ENCODE data around the gene FCN3.
"Not testable (repeated sequence)": the region's sequence is repeated elsewhere in the genome, so short reads cannot be mapped to it uniquely, and the experiment has no call there.

Gene FCN3

DNA sequence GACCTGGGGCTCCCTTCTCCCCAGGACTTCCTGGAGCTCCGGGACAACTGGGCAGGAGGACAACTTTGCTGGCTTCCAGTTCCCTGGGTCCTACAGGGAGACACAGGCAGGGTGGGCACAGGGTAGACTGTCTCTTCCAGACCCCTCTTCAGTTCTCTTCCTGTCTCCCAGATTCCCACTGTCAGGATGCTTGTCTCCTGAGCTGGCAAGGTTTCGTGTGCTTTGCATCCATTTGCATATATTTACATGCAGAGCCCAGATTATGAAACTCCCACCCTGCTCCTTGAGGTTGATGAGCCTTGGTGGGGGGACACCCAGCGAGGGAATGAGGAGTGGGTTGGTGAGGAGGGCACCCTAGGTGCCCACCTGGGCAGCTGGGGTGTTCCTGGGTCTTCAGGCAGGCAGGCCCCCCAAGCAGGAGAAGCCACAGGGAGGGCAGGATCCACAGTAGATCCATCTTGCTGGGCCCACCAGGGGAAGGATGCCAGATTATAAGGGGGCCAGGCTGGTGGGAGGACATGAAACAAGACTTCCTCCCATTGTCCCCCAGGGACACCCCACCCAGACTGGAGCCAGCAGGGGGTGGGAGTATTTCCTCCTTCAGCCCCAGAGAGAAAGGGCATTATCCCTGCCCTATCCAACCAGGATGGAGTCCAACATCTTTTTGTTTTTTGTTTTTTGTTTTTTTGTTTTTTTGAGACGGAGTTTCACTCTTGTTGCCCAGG, at the start of gene FCN3:
FCN3 (minus strand) TSS at position 463 of the 725 bp plus-strand sequence; CDS start at position 457, 6 bp downstream.
- DNase-seq (ENCODE audit: low spot score), result no peak

DNA sequence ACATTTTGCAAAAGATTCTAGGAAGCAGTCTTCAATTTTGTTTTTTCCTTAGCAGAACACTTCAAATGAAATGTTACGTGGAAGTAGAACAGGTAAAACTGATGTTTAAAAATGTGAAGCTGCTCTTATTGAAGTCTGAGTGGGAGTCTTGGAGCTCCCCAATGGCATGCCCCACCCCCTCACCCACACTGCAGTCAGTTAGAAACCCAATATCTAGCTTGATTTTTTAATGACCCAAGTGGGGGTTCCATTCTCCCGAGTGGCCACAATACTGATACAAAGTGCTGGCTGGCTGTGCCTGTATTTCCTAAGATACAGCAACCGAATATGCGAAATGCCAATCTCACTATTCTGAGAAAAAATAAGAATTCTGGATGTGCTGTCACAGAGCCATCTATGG, 49.1 kb upstream of the FCN3 start:
- DNase-seq (ENCODE audit: low spot score), result no peak

DNA sequence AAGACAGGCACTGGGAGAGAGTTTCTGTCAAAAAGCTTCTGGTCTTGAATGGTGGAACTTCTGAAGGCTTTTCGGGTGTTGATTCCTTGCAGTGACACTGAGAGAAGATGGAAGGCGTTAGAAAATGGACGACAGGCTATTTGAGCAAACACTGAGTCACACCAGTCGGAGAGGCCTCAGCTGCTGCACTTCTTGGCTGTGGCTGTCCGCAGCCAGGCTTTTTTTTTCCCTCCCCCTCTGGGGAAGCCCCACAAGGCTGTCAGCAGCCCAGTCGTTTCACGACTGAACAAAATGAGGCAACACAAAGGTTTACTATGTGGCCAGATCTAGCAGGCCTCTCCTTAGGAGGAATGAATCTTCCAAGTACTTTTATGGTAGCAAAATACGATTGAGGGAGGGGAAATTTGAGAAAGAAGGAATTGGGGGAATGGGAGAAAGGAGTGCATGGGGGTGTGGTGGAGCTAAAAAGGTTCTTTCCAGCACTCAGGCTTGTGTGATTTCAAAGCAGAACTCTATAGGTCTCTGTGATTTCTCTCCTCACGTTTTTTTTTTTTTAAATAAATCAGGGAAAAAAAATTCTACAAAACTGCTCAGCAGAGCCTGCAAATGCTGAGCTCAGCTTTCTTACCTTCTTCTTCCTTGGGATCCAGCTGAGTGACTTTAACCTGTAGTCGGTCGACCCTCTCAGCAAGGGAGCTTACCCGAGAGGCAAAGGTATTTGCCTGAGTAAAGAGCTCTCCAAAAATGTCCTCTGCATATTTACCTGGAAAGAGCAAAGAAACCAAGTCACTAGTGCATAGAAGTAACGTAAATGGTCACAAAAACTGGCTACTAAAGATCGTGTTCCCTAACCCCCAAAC, 43.9 kb upstream of the FCN3 start:
- DNase-seq (ENCODE audit: low spot score), result no peak

DNA sequence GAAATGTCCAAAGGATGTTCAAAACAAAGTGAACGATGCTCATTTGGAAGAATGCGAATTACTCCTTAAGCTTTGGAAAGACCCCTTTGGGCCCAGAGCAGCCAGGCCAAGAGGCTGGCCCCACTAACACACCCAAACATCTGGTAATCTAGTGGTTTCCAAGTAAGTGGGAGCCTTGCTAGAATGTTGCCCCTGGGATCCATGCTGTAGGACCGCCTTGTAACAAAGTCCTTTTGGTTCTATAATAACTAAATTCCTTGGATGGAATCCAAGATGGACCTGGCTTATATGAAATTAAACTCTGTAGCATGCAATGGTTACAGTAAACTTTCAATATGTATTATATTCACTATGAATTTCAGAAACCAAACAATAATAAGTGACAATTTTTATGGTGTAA, 43.1 kb upstream of the FCN3 start:
- no peak for DNase-seq (ENCODE audit: low spot score)

DNA sequence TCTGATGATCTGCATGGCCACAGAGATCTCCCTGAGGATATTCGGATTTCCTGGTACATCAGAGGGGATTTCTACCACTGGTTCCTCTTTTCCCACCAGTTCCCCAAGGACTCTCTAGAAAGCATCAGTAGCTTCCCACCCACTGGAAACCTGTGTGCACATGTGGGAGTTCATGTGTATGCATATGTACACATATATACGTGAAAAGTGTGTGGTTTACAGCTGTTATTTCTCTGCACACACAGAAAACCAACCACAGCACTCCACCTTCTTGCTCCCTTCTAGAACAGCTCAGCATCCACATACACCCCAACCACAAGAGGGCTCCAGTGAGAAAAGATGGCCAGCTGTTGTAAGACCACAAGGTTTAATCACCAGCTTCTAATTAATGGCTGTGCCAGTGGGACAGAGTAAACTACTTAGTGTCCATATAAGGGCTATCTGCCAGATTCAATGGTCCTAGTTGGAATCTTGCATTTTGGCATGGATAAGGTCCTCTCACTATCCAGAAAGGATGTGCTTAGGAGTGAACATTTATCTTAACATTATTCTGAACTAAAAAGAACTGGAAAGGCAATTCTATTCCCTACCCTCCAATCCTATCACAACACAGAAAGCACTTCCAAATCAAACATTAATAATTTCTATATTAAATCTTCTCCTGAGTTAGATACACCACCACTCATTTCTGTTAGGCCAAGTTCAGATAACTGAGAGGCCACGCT, 41.9 kb upstream of the FCN3 start:
- DNase-seq (ENCODE audit: low spot score), result peak; percentile 76

DNA sequence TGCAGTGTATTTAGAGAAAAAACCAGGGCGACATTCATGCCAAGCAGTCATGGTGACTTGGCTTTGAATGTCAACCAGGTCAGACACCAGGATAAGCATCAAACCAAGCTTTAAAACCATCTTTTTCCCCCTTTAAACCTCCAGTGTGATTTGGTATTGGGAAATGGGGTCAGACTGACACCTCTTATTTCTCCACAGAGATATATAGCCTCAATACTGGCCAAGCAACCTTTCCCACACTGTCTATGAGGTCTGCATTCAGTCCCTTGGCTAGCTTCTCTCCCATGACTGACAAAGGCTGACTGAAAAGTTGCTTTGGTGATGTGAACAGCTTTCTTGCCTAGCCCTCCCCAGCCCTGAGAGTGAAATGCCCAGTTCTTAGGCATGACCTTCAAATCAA, 39.5 kb upstream of the FCN3 start:
- DNase-seq (ENCODE audit: low spot score), result no peak

DNA sequence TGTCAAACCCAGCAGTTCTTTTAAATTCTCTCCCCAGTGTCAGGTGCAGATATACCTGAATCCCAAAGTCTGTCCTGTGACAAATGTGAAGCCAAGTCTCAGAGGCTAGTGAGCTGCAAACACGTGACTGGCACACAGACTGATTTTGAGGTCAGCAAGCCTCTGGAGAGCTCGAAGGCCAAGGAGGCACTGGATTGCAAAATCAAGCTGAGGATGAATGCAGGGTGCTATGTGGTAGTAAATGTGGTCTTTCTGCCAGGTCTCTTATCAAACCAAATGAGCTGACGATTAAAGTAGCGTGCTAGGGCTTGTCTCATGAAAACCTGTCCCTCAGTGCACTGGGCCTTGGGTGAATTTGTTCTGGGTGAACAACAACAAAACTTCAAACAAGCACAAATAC, 38.4 kb upstream of the FCN3 start:
- no peak for DNase-seq (ENCODE audit: low spot score)

DNA sequence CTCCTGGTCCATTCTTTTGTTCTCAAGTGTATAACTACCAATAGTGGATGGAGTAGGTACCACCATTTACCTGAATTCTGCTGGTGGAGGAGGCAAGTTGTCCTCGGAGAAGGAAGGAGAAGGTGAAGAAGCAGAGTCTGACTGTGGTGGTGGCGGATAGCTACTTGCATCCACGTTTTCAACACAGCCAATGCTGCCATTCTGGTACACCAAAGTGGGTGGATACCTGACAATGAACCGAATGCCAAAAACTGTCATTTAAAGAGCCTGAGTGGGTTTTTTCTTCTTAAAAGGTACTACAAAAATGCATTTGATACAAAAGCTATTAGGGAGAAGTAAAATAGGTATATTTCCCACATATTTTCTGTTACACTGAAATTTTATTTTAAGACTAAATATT, 37.9 kb upstream of the FCN3 start:
- no peak for DNase-seq (ENCODE audit: low spot score)

DNA sequence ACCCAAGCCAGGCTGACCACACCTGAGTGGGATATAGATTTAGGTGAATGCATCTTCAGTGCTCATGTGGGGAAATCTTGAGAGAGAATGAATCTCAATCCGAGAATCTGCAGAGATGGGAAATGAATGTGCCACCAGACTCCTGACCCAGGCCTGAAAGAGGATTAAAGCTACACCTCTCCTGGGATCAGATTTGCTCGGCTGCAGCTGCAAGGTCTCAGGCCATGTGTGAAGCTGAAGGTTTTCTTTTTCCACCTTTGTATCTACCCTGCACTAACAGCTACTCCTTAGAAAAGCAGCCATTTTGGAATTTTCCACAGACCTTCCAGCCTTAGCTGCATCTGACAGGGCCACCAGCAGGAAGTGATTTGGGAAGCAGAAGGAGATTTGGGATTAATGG, 36.1 kb upstream of the FCN3 start:
- DNase-seq (ENCODE audit: low spot score), result no peak

DNA sequence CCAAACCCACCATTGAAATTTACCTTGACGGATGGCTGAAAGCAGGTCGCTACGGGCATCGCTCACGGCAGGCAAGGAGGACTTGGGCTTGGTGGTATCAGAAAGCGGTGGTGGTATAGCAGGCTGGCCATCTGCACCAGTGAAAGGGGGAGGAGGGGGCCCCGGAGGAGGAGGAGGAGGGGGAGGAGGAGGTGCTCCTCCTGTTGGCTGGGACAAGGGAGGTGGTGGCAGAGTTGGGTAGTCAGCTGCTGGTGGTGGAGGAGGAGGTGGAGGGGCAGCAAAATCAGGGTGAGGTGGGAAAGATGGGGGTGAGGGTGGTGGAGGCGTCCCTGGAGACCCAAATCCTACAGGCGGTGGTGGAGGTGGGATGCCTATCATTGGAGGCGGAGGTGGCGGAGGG, 35.0 kb upstream of the FCN3 start:
- no peak for DNase-seq (ENCODE audit: low spot score)

DNA sequence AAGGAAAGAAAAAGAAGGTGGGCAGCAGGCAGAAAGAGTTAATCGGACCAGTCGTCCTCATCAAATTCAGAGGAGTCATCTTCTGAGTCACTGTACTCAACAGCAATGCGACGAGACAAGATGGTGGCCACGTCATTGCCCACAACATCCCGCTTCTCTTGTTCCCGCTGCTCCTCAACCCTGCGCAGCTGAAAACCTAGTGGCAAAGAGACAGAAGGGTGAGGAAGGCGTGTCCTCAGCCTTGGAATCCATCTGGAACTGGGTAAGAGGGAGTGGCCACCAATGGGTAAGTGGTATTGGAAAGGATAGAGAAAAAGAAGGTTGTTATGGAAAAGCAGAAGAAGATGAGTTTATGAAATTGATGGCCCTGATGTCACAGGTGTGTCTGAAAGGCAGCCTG, 33.5 kb upstream of the FCN3 start:
- DNase-seq (ENCODE audit: low spot score), result no peak

DNA sequence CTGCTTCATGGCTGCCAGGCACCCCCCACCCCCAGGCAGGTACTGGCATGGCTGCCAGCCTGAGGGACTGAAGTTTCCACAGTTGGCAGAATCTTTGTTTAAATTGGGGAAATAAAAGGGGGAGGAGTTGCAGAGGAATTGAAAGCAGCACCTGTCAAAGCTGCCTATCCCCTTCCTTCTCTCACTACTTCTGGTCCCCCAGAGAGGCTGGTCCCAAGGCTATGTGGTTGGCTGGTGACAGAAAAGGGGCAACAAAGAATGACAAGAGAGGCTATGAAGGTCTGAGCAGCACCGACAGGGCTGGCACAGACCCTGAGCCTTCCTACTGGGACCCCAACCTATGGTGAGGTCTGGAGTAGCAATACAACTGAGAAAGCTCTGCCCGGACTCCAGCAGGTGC, 32.2 kb upstream of the FCN3 start:
- not testable (repeated sequence) for DNase-seq (ENCODE audit: low spot score)

DNA sequence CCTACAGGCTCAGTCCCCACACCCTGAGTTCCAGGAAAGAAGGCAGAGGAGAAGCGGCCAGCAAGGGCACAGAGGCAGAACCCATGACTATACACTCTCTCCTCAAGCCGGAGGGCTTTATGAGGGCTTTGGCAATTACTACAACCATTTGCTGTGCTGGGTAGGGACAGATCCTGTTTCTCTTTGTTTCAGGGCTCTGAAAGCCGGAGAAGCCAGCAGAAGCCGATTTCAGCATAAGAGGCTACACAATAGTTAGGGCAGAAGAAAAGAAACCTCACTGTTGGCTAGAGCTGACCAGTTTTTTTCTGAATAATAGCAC, 31.7 kb upstream of the FCN3 start:
- no peak for DNase-seq (ENCODE audit: low spot score)

DNA sequence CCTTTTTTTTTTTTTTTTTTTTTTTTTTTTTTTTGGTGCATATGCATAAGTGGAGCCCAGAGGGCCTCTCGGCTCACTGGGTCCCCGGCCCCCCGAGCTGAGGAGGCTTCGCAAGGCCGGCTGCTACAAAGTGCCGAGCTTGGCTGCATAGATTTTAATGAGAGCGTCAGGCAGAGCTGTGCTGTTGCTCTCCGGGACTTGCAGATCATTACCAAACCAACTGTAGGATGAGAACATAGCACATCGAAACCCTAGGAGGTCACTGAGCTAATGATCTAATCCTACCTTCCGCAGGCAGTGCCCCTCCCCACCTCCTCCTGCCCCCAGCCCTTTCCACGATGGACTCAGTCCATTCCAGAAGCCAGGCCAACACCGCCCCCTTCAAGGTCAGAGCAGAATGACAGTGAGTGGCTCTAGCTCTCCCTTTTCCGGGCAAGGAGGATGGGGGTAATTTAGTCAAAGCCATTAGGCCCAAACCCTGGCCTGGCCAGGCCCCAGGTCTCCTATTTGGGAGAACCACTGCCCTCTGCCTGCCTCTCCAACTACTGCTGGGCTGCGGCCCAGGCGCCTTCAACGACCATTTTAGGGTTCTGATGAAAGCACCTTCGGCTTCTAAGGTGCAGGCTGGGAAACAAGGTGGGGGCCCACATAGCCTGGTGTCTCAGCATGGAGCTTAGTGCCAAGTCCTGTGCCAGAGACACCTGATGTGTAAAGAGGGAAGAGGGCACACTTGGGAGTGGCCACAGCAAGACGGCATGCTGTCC, 31.2 kb upstream of the FCN3 start:
- DNase-seq (ENCODE audit: low spot score), result not testable (repeated sequence)

DNA sequence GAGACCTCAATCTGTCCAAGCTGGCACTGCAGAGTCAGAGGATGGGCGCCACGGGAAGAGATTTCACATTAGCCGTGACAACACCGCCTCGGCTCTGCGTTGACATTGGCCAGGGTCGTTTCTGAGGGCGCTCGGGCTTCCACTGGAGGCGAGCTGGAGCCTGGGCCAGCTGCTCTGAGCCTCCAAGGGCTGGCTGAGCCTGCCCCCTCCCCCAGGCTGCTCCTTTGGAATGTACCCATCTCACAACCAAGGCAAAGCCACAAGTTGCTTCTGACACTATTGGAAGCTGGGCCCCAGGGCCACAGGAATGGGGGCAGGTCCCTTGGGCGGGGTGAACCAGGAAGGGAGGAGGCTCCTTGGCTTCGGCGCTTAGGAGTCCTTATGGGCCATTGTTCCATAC, 30.4 kb upstream of the FCN3 start:
- DNase-seq (ENCODE audit: low spot score), result no peak

DNA sequence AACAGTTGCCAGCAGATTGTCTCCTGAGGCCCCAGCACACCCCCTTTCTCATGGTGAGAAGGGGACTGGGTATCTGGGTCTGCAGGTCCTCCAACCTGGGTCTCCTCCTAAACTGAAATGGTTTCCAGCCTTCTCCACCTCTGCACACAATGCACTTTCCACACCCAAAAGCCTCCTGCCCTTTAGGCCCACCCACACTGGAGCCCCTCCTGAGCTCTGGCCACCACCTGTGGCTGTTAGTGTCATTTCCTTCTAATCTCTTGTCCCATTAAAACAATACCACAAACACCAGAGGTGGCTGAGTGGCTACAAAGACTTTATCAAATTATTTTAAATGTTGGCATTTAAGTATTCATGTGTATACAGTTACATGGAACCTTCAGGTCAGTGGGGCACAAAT, 29.3 kb upstream of the FCN3 start:
- no peak for DNase-seq (ENCODE audit: low spot score)

DNA sequence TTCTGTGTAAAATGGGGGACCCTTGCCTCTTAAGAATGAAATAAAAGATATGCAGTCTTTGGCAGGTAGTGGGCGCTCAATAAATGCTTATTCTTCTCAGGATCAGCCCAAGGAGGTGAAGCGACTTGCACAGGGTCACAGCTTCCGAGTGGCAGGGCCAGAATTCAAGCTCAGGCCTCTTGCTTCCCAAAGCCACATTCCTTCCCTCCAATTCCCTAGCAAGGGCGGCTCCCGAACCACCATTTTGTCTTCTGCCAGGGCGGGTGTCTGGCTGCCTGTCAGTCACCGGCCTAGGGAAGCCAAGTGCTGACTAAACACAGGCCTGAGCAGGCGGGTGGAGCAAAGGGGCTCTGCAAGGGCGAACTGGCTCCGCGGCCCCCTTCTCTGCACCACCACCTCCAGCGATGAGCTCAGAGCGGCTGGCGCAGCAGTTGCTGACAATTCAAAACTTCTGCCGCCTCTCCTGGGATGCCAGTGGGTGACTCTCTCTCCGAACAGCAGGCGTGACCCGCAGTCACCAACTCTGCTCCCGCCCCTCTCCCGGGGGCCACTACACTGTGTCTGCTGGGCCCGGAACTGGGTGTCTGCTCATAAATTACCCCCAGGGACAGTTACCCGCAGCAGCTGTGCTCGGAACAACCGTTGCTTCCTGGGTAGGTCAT, 28.6 kb upstream of the FCN3 start:
- DNase-seq (ENCODE audit: low spot score), result peak; percentile 22

DNA sequence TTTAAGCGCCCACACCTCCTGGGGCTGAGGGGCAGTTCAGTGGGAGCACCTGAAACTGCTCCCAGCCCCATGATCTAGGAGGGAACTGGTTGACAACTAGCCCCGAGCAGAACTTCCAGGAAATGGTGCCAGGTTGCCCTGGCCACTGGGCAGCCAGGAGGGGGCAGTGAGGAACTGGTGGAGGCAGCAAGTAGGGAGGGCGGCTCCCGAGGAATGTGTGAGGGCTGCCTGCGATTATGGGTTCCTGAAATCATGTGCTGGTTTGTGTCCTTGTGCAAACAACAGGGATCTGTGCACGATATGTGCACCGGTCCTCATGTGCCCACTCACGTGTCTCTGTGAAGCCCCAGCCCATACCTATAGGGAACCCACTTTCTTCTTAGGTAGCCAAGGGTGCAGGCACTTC, 27.7 kb upstream of the FCN3 start:
- DNase-seq (ENCODE audit: low spot score), result peak; percentile 43

DNA sequence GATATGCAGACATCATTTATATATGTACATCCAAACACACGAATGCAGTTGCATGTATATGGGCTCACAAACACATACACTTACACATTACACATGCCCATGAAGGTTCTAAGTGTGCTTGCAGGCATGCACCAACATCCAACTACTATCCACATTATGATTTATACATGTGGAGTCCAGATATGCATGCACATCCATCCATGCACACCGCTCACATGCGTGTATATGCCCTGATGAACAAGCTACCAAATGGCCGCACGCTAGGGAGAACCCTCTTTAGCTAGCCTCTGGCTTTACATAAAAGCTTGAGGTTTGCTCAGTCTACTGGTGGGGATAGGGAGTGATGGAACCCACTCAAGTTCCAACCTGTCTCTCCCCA, 26.3 kb upstream of the FCN3 start:
- DNase-seq (ENCODE audit: low spot score), result no peak

DNA sequence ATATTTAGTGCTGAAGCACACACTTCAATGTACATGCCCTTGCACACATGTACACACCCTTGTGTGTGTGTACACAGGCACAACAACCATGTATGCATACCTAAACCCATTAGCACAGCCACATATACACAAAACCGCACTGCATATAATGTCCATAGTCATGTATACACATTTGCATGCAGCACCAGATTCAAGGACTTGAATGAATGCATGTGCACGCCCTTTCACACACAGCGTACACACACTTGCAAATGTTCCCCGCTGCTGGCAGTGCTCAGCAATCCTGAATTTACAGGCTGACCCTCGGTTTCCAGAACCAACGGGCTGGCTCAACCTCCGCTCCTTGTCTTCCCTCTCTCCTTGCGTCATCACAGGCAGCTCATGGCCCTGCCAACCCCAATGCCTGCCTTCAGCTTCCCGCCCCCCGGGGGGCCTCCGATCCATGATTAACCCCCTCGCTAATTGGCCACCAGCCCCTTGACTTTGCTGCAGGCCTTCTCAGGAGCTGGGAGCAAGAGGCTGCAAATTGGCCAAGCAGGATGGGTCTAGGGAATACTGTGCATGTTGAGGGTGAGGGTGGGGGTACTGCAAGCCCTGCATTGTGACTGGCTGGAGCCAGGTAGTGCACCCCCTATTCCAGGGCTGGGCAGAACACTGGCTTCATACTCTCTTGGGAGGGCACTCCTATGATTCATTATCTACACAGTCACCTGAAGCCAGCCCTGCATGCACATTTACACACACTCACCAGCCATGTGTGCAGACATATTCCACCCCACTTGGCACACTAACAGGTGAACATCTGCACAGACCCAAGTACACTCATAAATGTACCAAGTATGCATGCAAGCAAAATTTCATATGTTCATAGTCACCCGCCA, 25.7 kb upstream of the FCN3 start:
- DNase-seq (ENCODE audit: low spot score), result no peak
